Ishikawa (cell line): Measurements from ENCODE around the gene EFCAB9.

Experiments
- CEBPB ChIP-seq: IDR thresholded peaks from 2 replicates; pipeline ENCODE4 v1.6.1; 2012
- CREB1 ChIP-seq: IDR thresholded peaks from 2 replicates; pipeline ENCODE4 v1.6.1; 2012; ENCODE audit warnings: low read depth
- EGR1 ChIP-seq: IDR thresholded peaks from 2 replicates; pipeline ENCODE4 v1.6.1; 2012
- EP300 ChIP-seq: IDR thresholded peaks from 2 replicates; pipeline ENCODE4 v1.6.1; 2012; ENCODE audit warnings: borderline replicate concordance
- FOXM1 ChIP-seq: IDR thresholded peaks from 2 replicates; pipeline ENCODE4 v1.6.1; 2012; ENCODE audit warnings: low read depth, borderline replicate concordance
- NFIC ChIP-seq: IDR thresholded peaks from 2 replicates; pipeline ENCODE4 v1.6.1; 2012
- RAD21 ChIP-seq: IDR thresholded peaks from 2 replicates; pipeline ENCODE4 v1.6.1; 2012; ENCODE audit warnings: low read depth
- TAF1 ChIP-seq: IDR thresholded peaks from 2 replicates; pipeline ENCODE4 v1.6.1; 2012; ENCODE audit warnings: low read depth, mild to moderate bottlenecking
- TCF12 ChIP-seq: IDR thresholded peaks from 2 replicates; pipeline ENCODE4 v1.6.1; 2012; ENCODE audit warnings: low read depth
- TEAD4 ChIP-seq: IDR thresholded peaks from 2 replicates; pipeline ENCODE4 v1.6.1; 2012
- YY1 ChIP-seq: IDR thresholded peaks from 2 replicates; pipeline ENCODE4 v1.6.1; 2012; ENCODE audit warnings: low read depth
- ZBTB7A ChIP-seq: IDR thresholded peaks from 2 replicates; pipeline ENCODE4 v1.6.1; 2012; ENCODE audit warnings: low read depth
- TF ChIP-seq, protein P1 (sequence below): IDR thresholded peaks from 2 replicates; pipeline ENCODE4 v1.6.1; 2012; ENCODE audit warnings: low read depth, mild to moderate bottlenecking
- TF ChIP-seq, protein P2 (sequence below): IDR thresholded peaks from 2 replicates; pipeline ENCODE4 v1.6.1; 2012
- TF ChIP-seq, protein P3 (sequence below): IDR thresholded peaks from 2 replicates; pipeline ENCODE4 v1.6.1; 2012

EFCAB9 gene

DNA sequence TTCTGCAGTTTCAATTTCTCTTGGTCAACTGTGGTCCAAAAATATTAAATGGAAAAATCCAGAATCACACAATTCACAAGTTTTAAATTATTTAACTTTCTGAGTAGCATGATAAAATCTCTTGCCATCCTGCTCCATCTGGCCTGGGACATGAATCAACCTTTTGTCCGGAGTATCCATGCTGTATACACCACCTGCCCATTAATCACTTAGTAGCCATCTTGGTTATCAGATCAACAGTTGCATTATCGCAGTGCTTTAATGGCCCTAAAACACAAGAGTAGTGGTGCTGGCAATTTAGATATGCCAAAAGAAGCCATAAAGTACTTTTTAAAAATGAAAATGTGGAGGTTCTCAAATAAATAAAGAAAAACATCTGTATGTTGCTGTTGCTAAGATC lies 25.3 kb downstream of the EFCAB9 start:
- no peak for TF ChIP-seq CEBPB
- no peak for TF ChIP-seq FOXM1
- TF ChIP-seq TEAD4 = no peak
- TF ChIP-seq, protein P1, sequence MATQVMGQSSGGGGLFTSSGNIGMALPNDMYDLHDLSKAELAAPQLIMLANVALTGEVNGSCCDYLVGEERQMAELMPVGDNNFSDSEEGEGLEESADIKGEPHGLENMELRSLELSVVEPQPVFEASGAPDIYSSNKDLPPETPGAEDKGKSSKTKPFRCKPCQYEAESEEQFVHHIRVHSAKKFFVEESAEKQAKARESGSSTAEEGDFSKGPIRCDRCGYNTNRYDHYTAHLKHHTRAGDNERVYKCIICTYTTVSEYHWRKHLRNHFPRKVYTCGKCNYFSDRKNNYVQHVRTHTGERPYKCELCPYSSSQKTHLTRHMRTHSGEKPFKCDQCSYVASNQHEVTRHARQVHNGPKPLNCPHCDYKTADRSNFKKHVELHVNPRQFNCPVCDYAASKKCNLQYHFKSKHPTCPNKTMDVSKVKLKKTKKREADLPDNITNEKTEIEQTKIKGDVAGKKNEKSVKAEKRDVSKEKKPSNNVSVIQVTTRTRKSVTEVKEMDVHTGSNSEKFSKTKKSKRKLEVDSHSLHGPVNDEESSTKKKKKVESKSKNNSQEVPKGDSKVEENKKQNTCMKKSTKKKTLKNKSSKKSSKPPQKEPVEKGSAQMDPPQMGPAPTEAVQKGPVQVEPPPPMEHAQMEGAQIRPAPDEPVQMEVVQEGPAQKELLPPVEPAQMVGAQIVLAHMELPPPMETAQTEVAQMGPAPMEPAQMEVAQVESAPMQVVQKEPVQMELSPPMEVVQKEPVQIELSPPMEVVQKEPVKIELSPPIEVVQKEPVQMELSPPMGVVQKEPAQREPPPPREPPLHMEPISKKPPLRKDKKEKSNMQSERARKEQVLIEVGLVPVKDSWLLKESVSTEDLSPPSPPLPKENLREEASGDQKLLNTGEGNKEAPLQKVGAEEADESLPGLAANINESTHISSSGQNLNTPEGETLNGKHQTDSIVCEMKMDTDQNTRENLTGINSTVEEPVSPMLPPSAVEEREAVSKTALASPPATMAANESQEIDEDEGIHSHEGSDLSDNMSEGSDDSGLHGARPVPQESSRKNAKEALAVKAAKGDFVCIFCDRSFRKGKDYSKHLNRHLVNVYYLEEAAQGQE = no peak
- TF ChIP-seq, protein P2, sequence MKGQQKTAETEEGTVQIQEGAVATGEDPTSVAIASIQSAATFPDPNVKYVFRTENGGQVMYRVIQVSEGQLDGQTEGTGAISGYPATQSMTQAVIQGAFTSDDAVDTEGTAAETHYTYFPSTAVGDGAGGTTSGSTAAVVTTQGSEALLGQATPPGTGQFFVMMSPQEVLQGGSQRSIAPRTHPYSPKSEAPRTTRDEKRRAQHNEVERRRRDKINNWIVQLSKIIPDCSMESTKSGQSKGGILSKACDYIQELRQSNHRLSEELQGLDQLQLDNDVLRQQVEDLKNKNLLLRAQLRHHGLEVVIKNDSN = no peak
- no peak for TF ChIP-seq EGR1
- no peak for TF ChIP-seq NFIC
- no peak for TF ChIP-seq CREB1
- TF ChIP-seq EP300 = no peak
- TF ChIP-seq TCF12 = no peak
- no peak for TF ChIP-seq TAF1
- TF ChIP-seq, protein P3, sequence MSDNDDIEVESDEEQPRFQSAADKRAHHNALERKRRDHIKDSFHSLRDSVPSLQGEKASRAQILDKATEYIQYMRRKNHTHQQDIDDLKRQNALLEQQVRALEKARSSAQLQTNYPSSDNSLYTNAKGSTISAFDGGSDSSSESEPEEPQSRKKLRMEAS = no peak
- TF ChIP-seq ZBTB7A = no peak
- TF ChIP-seq RAD21 = no peak

DNA sequence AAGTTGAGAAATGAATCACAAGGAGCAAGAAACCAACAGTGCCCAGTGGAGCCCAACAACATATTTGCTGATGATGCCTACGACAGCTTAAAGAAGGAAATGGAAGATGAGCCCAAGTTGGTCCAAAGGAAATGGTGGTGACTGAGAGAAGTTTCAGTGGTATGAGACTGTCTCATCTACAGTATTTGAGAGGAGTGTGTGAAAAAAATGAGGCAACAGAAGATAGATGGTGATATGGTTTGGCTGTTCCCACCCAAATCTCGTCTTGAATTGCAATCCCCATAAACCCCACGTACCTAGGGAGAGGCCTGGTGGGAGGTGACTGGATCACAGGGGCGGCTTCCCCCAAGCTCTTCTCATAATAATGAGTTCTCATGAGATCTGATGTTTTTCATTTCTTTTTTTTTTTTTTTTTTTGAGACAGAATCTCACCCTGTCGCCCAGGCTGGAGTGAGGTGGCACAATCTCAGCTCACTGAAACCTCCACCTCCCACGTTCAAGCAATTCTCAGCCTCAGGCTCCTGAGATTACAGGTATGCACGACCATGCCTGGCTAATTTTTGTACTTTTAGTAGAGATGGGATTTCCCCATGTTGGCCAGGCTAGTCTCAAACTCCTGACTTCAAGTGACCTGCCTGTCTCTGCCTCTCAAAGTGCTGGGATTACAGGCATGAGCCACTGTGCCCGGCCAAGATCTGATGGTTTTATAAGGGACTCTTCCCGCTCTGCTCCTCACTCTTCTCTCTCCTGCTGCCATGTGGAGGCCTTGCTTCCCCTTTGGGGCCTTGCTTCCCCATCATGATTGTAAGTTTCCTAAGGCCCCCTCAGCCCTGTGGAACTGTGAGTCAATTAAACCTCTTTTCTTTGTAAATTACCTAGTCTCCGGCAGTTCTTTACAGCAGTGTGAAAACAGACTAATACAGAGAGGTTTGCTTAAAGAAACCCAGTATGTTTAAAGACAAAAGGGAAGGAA lies 30.2 kb downstream of the EFCAB9 start:
- no peak for TF ChIP-seq RAD21
- TF ChIP-seq, protein P1 = no peak
- TF ChIP-seq, protein P2 = no peak
- no peak for TF ChIP-seq EGR1
- no peak for TF ChIP-seq FOXM1
- no peak for TF ChIP-seq TEAD4
- no peak for TF ChIP-seq CEBPB
- TF ChIP-seq TAF1 = no peak
- TF ChIP-seq EP300 = no peak
- no peak for TF ChIP-seq YY1
- TF ChIP-seq, protein P3 = no peak
- no peak for TF ChIP-seq NFIC
- TF ChIP-seq CREB1 = no peak
- TF ChIP-seq ZBTB7A = no peak
- TF ChIP-seq TCF12 = no peak

DNA sequence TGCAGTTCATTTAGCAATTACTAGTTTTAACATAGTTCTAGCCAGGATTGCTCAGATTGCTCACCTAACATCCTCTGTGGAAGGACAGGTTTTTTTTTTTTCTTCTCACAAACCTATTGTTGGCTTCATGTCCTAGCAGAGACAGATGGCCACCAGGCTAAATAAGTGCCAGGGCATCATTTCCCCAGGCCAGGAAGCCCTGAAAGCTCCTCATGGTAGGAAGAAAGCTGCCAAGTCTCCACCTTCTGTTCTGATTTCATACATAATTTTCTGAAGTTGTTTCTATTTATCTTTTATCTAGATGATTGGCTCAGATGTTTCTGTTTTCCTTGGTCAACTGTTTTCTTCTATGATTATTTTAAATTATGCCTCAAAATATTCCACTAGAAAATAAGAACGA lies 31.0 kb downstream of the EFCAB9 start:
- no peak for TF ChIP-seq EGR1
- no peak for TF ChIP-seq FOXM1
- no peak for TF ChIP-seq YY1
- TF ChIP-seq RAD21 = no peak
- TF ChIP-seq EP300 = no peak

DNA sequence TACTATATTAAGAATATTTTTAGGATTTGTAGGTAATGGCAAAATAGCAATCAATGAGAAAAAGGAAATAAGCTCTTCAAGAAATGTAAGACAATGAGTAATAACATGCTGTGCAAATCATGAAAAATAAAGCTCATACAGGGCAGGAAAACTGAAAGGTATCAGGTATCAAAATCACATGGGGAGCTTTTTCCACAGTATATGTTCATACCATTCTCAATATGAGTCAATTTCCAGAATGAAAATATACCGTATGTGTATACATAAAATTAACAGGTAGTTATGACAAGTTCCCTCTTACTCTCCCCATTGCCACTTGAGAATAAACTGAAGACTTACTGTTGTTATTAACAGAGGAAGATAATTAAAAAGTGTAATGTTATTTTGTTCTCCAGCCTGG lies 35.9 kb downstream of the EFCAB9 start:
- TF ChIP-seq, protein P1 = no peak
- no peak for TF ChIP-seq ZBTB7A
- TF ChIP-seq, protein P2 = no peak
- no peak for TF ChIP-seq CEBPB
- TF ChIP-seq FOXM1 = no peak
- no peak for TF ChIP-seq RAD21
- no peak for TF ChIP-seq TCF12
- no peak for TF ChIP-seq TEAD4
- no peak for TF ChIP-seq CREB1
- no peak for TF ChIP-seq TAF1
- no peak for TF ChIP-seq EP300
- no peak for TF ChIP-seq EGR1
- TF ChIP-seq, protein P3 = no peak
- TF ChIP-seq YY1 = no peak
- TF ChIP-seq NFIC = no peak
